IPS-18c (cell line): ENCODE results near the gene CLK2.
"Not testable (repeated sequence)": the region's sequence is repeated elsewhere in the genome, so short reads cannot be mapped to it uniquely, and the experiment has no call there.

Experiments
- H3K4me3 ChIP-seq: 2 replicates; pipeline ENCODE4 v1.7.0; 2013; ENCODE audit warnings: low read depth, mild to moderate bottlenecking, low read length, moderate library complexity; ENCODE audit not compliant: insufficient read depth
- H3K9me3 ChIP-seq: one replicate; pipeline ENCODE4 v1.6.1; 2013; ENCODE audit warnings: mild to moderate bottlenecking, low read length, moderate library complexity; ENCODE audit not compliant: control insufficient read depth, insufficient read depth

Gene CLK2

GRCh38 chr1:155233502-155233901 lies 39.8 kb downstream of the CLK2 start:
- H3K4me3 ChIP-seq, H3K9me3 ChIP-seq: not testable (repeated sequence)

GRCh38 chr1:155232001-155232978 lies 41.0 kb downstream of the CLK2 start:
- not testable (repeated sequence) for H3K4me3 ChIP-seq, H3K9me3 ChIP-seq

DNA sequence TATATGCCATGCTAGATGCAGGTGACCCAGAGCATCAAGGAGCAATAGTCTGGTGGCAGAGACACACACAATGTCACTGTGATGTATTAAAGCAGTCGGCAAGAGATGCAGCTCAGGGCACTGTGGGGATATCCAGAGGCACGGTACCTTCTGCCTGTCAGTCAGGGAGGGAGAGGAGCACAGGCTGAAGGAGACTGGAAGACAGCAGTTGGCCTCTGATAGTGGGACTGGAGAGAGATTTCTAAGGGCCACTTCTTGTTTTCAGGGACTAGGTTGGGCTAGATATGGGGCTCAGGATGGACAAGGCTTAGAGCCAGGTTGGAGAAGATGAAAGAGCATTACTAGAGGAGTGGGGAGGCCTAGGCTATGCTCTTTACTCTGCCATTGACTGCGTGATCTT lies 42.0 kb downstream of the CLK2 start:
- not testable (repeated sequence) for H3K4me3 ChIP-seq, H3K9me3 ChIP-seq

GRCh38 chr1:155228096-155228427 lies 45.2 kb downstream of the CLK2 start:
- peak overlapping the region; percentile 64 for H3K4me3 ChIP-seq
- H3K9me3 ChIP-seq = no peaks in the 10 kb centered on the region

- peak overlapping the region; percentile 75 for H3K4me3 ChIP-seq
These were observed 45.8 kb downstream of the CLK2 start for GRCh38 chr1:155227261-155228095.

DNA sequence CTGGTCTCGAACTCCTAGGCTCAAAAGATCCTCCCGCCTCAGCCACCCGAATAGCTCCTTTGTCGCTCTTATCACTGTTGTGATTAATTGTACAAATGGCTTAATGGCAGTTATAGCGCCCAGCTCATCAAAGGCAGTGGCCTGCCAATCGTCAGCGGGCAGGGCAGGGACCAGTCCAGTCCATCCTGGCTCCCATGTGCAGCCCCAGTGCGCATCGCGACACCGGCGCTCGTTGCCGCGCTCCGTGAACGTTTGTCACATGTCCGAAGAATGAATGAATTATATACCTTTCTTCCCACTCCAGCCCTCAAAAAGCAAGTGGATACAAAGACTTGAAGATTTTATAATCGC lies 46.4 kb downstream of the CLK2 start:
- Histone ChIP-seq H3K4me3 (peak overlapping the region; percentile 75), H3K9me3 (no peaks in the 10 kb centered on the region)

More at GRCh38 chr1:155227261-155228095, 45.8 kb downstream of the CLK2 start:
- H3K9me3 ChIP-seq = no peaks in the 10 kb centered on the region

DNA sequence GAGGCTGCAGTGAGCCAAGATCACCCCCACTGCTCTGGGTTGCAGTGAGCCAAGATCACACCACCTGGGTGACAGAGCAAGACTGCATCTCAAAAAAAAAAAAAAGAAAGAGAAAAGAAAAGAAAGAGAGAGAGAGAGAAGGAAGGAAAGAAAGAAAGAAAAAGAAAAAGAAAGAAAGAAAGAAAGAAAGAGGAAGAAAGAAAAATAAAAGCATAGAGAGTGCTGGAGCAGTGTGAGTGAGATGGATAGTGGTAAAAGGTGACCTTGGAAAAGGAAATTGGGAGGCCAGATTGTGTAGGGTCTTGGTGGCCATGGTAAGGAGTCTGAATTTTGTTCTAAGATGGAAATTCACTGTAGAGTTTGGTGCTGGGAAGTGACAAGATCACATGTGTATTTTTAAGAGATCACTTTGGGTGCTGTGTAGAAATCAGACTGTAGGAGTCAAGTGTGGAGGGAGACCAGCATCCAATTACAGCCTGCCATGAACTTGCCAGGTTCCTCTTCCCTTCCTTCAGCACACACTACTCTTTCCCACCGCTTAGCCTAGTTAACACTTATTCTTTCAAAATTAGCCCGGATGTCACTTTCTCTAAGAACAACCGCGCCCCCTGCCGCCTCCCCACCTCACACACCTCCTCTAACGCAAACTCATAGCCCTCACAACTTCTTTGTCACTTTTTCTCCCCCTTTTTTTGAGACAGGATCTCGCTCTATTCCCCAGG lies 47.0 kb downstream of the CLK2 start:
- no peaks in the 10 kb centered on the region for H3K9me3 ChIP-seq

DNA sequence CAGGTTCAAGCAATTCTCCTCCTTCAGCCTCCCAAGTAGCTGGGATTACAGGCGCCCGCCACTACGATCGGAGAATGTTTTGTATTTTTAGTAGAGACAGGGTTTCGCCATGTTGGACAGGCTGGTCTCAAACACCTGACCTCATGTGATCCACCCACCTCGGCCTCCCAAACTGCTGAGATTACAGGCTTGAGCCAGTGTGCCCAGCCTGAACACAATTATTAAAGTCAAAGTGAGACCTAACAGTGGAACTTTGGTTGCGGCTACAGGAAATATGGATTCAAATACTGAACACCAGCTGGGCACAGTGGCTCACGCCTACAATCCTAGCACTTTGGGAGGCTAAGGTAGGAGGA lies 47.9 kb downstream of the CLK2 start:
- not testable (repeated sequence) for H3K9me3 ChIP-seq, H3K4me3 ChIP-seq

More for the DNA sequence above, 47.0 kb downstream of the CLK2 start:
- peak overlapping the region; percentile 75 for H3K4me3 ChIP-seq

DNA sequence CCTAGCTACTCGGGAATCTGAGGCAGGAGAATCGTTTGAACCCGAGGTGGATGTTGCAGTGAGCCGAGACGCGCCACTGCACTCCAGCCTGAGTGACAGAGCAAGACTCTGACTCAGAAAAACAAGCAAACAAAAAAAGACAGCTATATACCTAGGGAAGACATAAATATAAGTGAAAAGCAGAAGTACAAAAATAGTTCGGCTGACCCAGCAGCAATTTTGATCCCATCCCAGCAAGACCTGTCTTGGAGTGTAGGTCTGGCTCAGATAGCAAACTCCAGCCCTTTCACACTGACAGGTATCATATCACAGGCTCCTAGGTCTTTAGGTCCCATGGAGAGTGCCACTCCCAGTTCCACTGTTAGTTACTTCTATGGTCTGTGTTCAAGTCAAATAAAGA lies 50.3 kb downstream of the CLK2 start:
- H3K9me3 ChIP-seq = no peaks in the 10 kb centered on the region
- H3K4me3 ChIP-seq = no peak overlapping the region

DNA sequence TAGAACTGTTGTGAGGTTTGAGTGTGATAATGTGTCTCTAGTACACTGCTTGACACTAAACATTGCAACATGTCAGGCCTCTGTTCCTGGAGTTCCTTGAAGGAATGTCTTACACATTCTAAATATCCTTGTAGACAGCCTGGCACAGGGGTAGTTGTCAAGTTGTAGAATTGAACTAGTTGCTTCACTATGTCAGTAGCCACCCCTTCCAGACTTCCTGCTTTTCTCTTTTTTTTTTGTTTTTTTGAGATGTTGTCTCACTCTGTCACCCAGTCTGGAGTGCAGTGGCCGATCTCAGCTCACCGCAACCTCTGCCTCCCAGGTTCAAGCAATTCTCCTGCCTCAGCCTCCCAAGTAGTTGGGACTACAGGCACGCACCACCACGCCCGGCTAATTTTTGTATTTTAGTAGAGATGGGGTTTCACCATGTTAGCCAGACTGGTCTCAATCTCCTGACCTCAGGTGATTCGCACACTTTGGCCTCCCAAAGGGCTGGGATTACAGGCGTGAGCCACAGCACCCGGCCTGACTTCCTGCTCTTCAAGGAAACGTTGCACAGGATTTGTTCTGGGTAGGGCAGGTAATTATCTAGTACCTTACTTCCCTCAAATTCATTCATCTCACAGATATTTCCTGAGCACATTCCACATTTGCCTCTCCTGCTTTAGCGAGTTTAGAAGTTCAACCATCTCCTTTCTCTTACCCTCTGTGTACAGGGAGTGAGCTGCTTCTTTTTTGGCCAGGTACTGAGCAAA lies 52.9 kb downstream of the CLK2 start:
- H3K4me3 ChIP-seq, H3K9me3 ChIP-seq: not testable (repeated sequence)

DNA sequence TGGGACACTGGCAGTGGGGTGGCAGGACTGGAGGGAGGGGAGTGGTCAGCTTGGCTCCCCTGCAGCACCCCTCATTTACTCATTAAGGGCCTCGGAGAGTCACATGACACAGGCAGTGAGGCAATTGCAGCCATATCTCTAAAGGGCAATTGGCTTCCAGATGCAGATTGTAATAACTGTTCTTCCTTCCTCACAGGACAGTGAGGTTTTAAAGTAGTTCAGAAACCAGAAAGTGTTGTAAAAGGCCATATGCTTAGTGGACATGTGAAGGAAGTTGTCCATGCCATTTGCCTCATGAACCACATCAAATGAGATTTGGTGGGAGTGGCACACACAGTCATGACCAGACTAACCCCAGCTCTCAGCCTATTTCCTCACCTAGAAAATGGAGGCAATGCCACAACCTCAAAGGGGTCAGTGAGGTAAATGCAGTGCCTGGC lies 53.7 kb downstream of the CLK2 start:
- Histone ChIP-seq H3K4me3 (peak overlapping the region; percentile 10; the same call in 1 of the 2 replicates), H3K9me3 (no peaks in the 10 kb centered on the region)

GRCh38 chr1:155218854-155219591 lies 54.3 kb downstream of the CLK2 start:
- Histone ChIP-seq H3K4me3 (peak overlapping the region; percentile 10; the same call in 1 of the 2 replicates), H3K9me3 (no peaks in the 10 kb centered on the region)

DNA sequence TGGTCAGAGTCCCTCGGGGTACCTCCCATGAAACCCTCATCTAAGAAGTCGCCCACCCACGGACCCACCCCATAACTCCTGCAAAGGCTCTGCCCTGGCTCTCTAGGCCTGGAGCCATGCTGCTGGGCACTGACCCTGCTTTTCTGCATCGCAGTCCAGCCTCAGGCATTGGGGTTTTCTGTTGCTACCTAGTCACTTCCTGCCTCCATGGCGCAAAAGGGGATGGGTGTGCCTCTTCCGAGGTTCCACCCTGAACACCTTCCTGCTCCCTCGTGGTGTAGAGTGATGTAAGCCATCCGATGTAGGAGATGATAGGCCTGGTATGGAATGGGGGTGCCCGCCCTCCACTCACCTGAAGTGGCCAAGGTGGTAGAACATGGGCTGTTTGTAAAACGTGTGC lies 58.6 kb downstream of the CLK2 start:
- H3K9me3 ChIP-seq, H3K4me3 ChIP-seq: not testable (repeated sequence)
